ENCODE results near the gene ACOT6.
"Not testable (repeated sequence)": the region's sequence is repeated elsewhere in the genome, so short reads cannot be mapped to it uniquely, and the experiment has no call there.

ACOT6 gene

GRCh38 chr14:73612339-73613045, at the start of gene ACOT6:
Gene ACOT6 (plus strand): TSS chr14:73612517. CDS start chr14:73612572, 55 bp downstream.
- peak within 1 kb of the TSS in 20 of 21 experiments; percentile 15 to 85 (median 72) for H3K27ac ChIP-seq
- H3K4me3 ChIP-seq: peak within 1 kb of the TSS; percentile 42 to 82 (median 63)

- not testable (repeated sequence) for H3K4me3 ChIP-seq, H3K27ac ChIP-seq
Observed at GRCh38 chr14:73562696-73563095, 49.6 kb upstream of the ACOT6 start.

GRCh38 chr14:73566431-73566830, 45.9 kb upstream of the ACOT6 start:
- not testable (repeated sequence) for H3K27ac ChIP-seq, H3K4me3 ChIP-seq

- H3K4me3 ChIP-seq, H3K27ac ChIP-seq: not testable (repeated sequence)
Observed at GRCh38 chr14:73566935-73567334, 45.4 kb upstream of the ACOT6 start.

GRCh38 chr14:73567358-73567757, 45.0 kb upstream of the ACOT6 start:
- H3K4me3 ChIP-seq: peak overlapping the region in 1 of 7 experiments; percentile 52
- H3K27ac ChIP-seq: no peak overlapping the region

- H3K27ac ChIP-seq: peak overlapping the region in 20 of 21 experiments; percentile 76 to 95 (median 89)
- H3K4me3 ChIP-seq: peak overlapping the region; percentile 44 to 73 (median 52)
Observed at GRCh38 chr14:73567951-73568885, 44.1 kb upstream of the ACOT6 start.

GRCh38 chr14:73568886-73569184, 43.5 kb upstream of the ACOT6 start:
- peak overlapping the region; percentile 44 to 73 (median 52) for H3K4me3 ChIP-seq

GRCh38 chr14:73569185-73569958, 42.9 kb upstream of the ACOT6 start, which contains the start of gene ACOT2:
Gene ACOT2 (plus strand): TSS chr14:73569213. CDS start chr14:73569241, 28 bp downstream.
- Histone ChIP-seq H3K4me3 (peak within 1 kb of the TSS; percentile 44 to 73 (median 52)), H3K27ac (peak within 1 kb of the TSS; percentile 75 to 95 (median 89))

More at GRCh38 chr14:73568886-73569184, 43.5 kb upstream of the ACOT6 start:
- peak overlapping the region in 20 of 21 experiments; percentile 76 to 95 (median 89) for H3K27ac ChIP-seq

- peak overlapping the region in 1 of 7 experiments; percentile 52 for H3K4me3 ChIP-seq
- not testable (repeated sequence) for H3K27ac ChIP-seq
Observed at GRCh38 chr14:73570913-73571312, 41.4 kb upstream of the ACOT6 start.

- not testable (repeated sequence) for H3K27ac ChIP-seq
Observed at GRCh38 chr14:73573034-73573433, 39.3 kb upstream of the ACOT6 start.

GRCh38 chr14:73573740-73574139, 38.6 kb upstream of the ACOT6 start:
- not testable (repeated sequence) for H3K4me3 ChIP-seq, H3K27ac ChIP-seq

More at GRCh38 chr14:73573034-73573433, 39.3 kb upstream of the ACOT6 start:
- not testable (repeated sequence) for H3K4me3 ChIP-seq

- not testable (repeated sequence) for H3K27ac ChIP-seq, H3K4me3 ChIP-seq
Observed at GRCh38 chr14:73574251-73574650, 38.1 kb upstream of the ACOT6 start.

- Histone ChIP-seq H3K27ac (no peak overlapping the region), H3K4me3 (no peak overlapping the region)
Observed at GRCh38 chr14:73576391-73576790, 35.9 kb upstream of the ACOT6 start.

GRCh38 chr14:73577214-73577613, 35.1 kb upstream of the ACOT6 start:
- H3K27ac ChIP-seq, H3K4me3 ChIP-seq: not testable (repeated sequence)

GRCh38 chr14:73582102-73582979, 30.0 kb upstream of the ACOT6 start:
- H3K4me3 ChIP-seq, H3K27ac ChIP-seq: not testable (repeated sequence)

GRCh38 chr14:73588695-73589094, 23.6 kb upstream of the ACOT6 start:
- no peak overlapping the region for H3K27ac ChIP-seq
- no peak overlapping the region for H3K4me3 ChIP-seq

GRCh38 chr14:73589116-73589515, 23.2 kb upstream of the ACOT6 start:
- H3K27ac ChIP-seq: no peak overlapping the region
- H3K4me3 ChIP-seq: no peak overlapping the region

- not testable (repeated sequence) for H3K4me3 ChIP-seq, H3K27ac ChIP-seq
Observed at GRCh38 chr14:73590673-73591004, 21.7 kb upstream of the ACOT6 start.
